IMR-90 (cell line): ENCODE data around the gene AFG3L2. TPM values are rescaled to one million over a fixed set of nuclear protein-coding genes. Genes with fewer than 3 reads are reported as not detected.

Source experiments
- ATAC-seq: fragments of 200-7000 bp; cut with Tn5 transposase; 2 replicates; pipeline ENCODE4 v1.9.1; 2020; ENCODE audit warnings: low read depth, mild to moderate bottlenecking, moderate library complexity
- BruUV-seq: library from RNA; stranded (reverse); fragments of 400-500 nt; replicated peaks from 2 replicates; lab custom pipeline; 2021; lab: Mats Ljungman, UMichigan
- CTCF ChIA-PET: fragments of 300-600 bp; formaldehyde crosslinking; extraction: SDS; loops from one replicate; lab custom pipeline; 2021; ENCODE audit warnings: antibody characterized with exemption; lab: Yijun Ruan, JAX
- POLR2A ChIA-PET: fragments of 300-600 bp; sonication (Branson Sonifier 250); formaldehyde crosslinking; loops from one replicate; lab custom pipeline; 2022; ENCODE audit warnings: antibody characterized with exemption; ENCODE audit not compliant: unreplicated experiment; lab: Charles Lee
- DNase-seq: peaks from one replicate; pipeline ENCODE4 v3.0.0; 2013
- H2AFZ ChIP-seq: replicated peaks from 2 replicates; pipeline ENCODE3; 2013; ENCODE audit warnings: low read length, mild to moderate bottlenecking; ENCODE audit not compliant: poor library complexity
- H2AK5ac ChIP-seq: 2 replicates; pipeline ENCODE4 v1.6.1; 2013; ENCODE audit warnings: low read depth, low read length, inconsistent platforms
- H2AK9ac ChIP-seq: replicated peaks from 2 replicates; pipeline ENCODE3; 2013; ENCODE audit warnings: mild to moderate bottlenecking, low read depth, low read length, moderate library complexity; ENCODE audit not compliant: poor library complexity
- H2BK120ac ChIP-seq: 2 replicates; pipeline ENCODE4 v1.6.1; 2013; ENCODE audit warnings: low read depth, low read length, inconsistent platforms
- H2BK15ac ChIP-seq: 3 replicates; pipeline ENCODE4 v1.6.1; 2013; ENCODE audit warnings: low read depth, low read length, inconsistent platforms
- H2BK20ac ChIP-seq: 2 replicates; pipeline ENCODE4 v1.6.1; 2013; ENCODE audit warnings: low read depth, mild to moderate bottlenecking, inconsistent platforms, low read length, moderate library complexity
- H2BK5ac ChIP-seq: 2 replicates; pipeline ENCODE4 v1.6.1; 2013; ENCODE audit warnings: mild to moderate bottlenecking, low read depth, low read length, inconsistent platforms; ENCODE audit not compliant: poor library complexity, severe bottlenecking
- H3K14ac ChIP-seq: replicated peaks from 2 replicates; pipeline ENCODE4 v1.6.1; 2013; ENCODE audit warnings: low read depth, low read length, inconsistent platforms
- H3K18ac ChIP-seq: 2 replicates; pipeline ENCODE4 v1.6.1; 2013; ENCODE audit warnings: low read depth, low read length, control low read depth
- H3K23ac ChIP-seq: 2 replicates; pipeline ENCODE4 v1.6.1; 2013; ENCODE audit warnings: low read depth, low read length, inconsistent platforms
- H3K27ac ChIP-seq: 2 replicates; pipeline ENCODE4 v1.5.1; 2013; ENCODE audit warnings: mild to moderate bottlenecking, control low read depth, low read length; ENCODE audit not compliant: insufficient read depth
- H3K27me3 ChIP-seq: 2 replicates; pipeline ENCODE4 v1.6.1; 2013; ENCODE audit warnings: low read length; ENCODE audit not compliant: control insufficient read depth, insufficient read depth
- H3K36me3 ChIP-seq: 2 replicates; pipeline ENCODE4 v1.6.1; 2013; ENCODE audit warnings: low read length, mixed read lengths; ENCODE audit not compliant: control insufficient read depth, insufficient read depth
- H3K4ac ChIP-seq: 2 replicates; pipeline ENCODE4 v1.6.1; 2013; ENCODE audit warnings: low read depth, low read length, inconsistent platforms
- H3K4me1 ChIP-seq: 2 replicates; pipeline ENCODE4 v1.6.1; 2013; ENCODE audit warnings: low read length, mixed read lengths; ENCODE audit not compliant: control insufficient read depth, insufficient read depth
- H3K4me2 ChIP-seq: 2 replicates; pipeline ENCODE4 v1.6.1; 2013; ENCODE audit warnings: low read depth, mild to moderate bottlenecking, control low read depth, low read length, moderate library complexity
- H3K4me3 ChIP-seq: 2 replicates; pipeline ENCODE4 v1.5.1; 2013; ENCODE audit warnings: low read depth, mild to moderate bottlenecking, control low read depth, low read length, moderate library complexity; ENCODE audit not compliant: insufficient read depth
- H3K56ac ChIP-seq: 2 replicates; pipeline ENCODE4 v1.6.1; 2013; ENCODE audit warnings: low read length, inconsistent platforms; ENCODE audit not compliant: insufficient read depth; ENCODE audit errors: extremely low read depth
- H3K79me1 ChIP-seq, 2 experiments: 2 replicates each; pipeline ENCODE4 v1.6.1; 2013; ENCODE audit warnings: low read length in 2 of 2, inconsistent platforms in 1 of 2, low read depth in 1 of 2
- H3K9ac ChIP-seq: 2 replicates; pipeline ENCODE4 v1.6.1; 2013; ENCODE audit warnings: low read depth, low read length, control low read depth
- H3K9me1 ChIP-seq: 2 replicates; pipeline ENCODE4 v1.6.1; 2013; ENCODE audit warnings: low read length, inconsistent platforms; ENCODE audit not compliant: insufficient read depth
- H3K9me3 ChIP-seq: 2 replicates; pipeline ENCODE4 v1.6.1; 2013; ENCODE audit warnings: low read length; ENCODE audit not compliant: control insufficient read depth, insufficient read depth
- H4K20me1 ChIP-seq: 2 replicates; pipeline ENCODE4 v1.6.1; 2013; ENCODE audit warnings: low read length, inconsistent platforms; ENCODE audit not compliant: insufficient read depth
- H4K5ac ChIP-seq: 2 replicates; pipeline ENCODE4 v1.6.1; 2013; ENCODE audit warnings: mild to moderate bottlenecking, low read depth, low read length, control low read depth
- H4K8ac ChIP-seq, 2 experiments: 2 replicates each; pipeline ENCODE4 v1.6.1; 2013; ENCODE audit warnings: low read depth in 2 of 2, low read length in 2 of 2, control low read depth in 1 of 2, inconsistent platforms in 1 of 2
- H4K91ac ChIP-seq: 2 replicates; pipeline ENCODE4 v1.6.1; 2013; ENCODE audit warnings: low read depth, low read length, inconsistent platforms; ENCODE audit not compliant: insufficient read depth
- BHLHE40 ChIP-seq: fragments of 150-350 bp; IDR thresholded peaks from 2 replicates; pipeline ENCODE4 v1.6.1; 2016; ENCODE audit warnings: mild to moderate bottlenecking, low read depth, low read length
- CEBPB ChIP-seq: IDR thresholded peaks from 2 replicates; pipeline ENCODE4 v1.6.1; 2012; ENCODE audit warnings: low read depth, low read length, improper control_type of control experiment
- CHD1 ChIP-seq: IDR thresholded peaks from 2 replicates; pipeline ENCODE4 v1.6.1; 2012; ENCODE audit warnings: low read depth, low read length, improper control_type of control experiment
- MAZ ChIP-seq: IDR thresholded peaks from 2 replicates; pipeline ENCODE4 v1.6.1; 2012; ENCODE audit warnings: low read depth, mild to moderate bottlenecking, low read length, improper control_type of control experiment, moderate library complexity, borderline replicate concordance
- RFX5 ChIP-seq: IDR thresholded peaks from 2 replicates; pipeline ENCODE4 v1.8.0; 2012; ENCODE audit warnings: low read depth, mild to moderate bottlenecking, low read length, moderate library complexity
- SMC3 ChIP-seq: fragments of 150-350 bp; IDR thresholded peaks from 2 replicates; pipeline ENCODE4 v1.6.1; 2016; ENCODE audit warnings: low read depth, mild to moderate bottlenecking, antibody characterized with exemption, low read length, moderate library complexity
- WGBS, 2 experiments: methylation state at CpG; one replicate each; pipeline versions ENCODE4 v1.1.5 to v1.1.7; 2013; ENCODE audit warnings: missing lambda C conversion rate in 2 of 2; ENCODE audit not compliant: insufficient read length in 1 of 2; ENCODE audit errors: extremely low coverage in 2 of 2; 5-methylcytosine and 5-hydroxymethylcytosine counted together
- dilution Hi-C: fragments of 300-500 bp; cut with HindIII; formaldehyde crosslinking; loops from one replicate; pipeline ENCODE4 v1.14.3; 2018; ENCODE audit warnings: low sequenced_read_pairs; ENCODE audit not compliant: unreplicated experiment
- in situ Hi-C: fragments of 300-500 bp; cut with MboI; formaldehyde crosslinking; loops from 3 replicates; pipeline ENCODE4 v1.14.3; 2019; ENCODE audit warnings: low sequenced_read_pairs, inconsistent platforms, mixed read lengths
- intact Hi-C: fragments of 100-400 bp; cut with micrococcal nuclease; formaldehyde crosslinking; loops from 2 replicates; pipeline ENCODE4 v1.10.0; 2022
- polyA plus RNA-seq, 3 experiments: library from polyadenylated mRNA; depleted of rRNA; stranded (reverse); fragments of >200 nt; gene quantifications; 2 replicates each; pipeline ENCODE4 v1.2.3, GENCODE V29; 2012; ENCODE audit warnings: low replicate concordance in 1 of 3
- total RNA-seq: library from RNA; depleted of rRNA; stranded (reverse); fragments of >200 nt; gene quantifications from 2 replicates; pipeline ENCODE4 v1.2.3, GENCODE V29; 2012

The AFG3L2 gene
- total and polyA plus RNA-seq, 2 of the 4 experiments (the other 2 are of a cell fraction): 26.9 to 37.6 TPM

DNA sequence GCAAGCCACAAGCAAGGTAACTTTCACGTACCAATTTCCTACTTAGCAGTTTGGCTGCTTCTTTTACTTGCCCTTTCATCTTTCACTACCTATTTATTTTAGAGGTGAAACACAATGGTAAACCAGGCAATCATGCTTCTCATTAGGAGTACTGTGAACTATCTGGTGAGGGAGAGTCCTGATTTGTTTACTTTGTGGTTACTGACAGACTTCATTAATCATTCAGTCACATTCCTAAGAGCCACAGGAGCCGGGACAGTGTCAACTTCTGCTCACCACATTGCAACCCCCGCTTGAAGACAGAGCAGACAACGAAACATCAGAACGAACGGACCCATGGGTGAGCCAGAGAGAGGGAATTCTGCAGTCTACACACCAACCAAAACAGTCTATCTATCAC, 40.1 kb downstream of the AFG3L2 start:
- H3K9ac ChIP-seq: no peak overlapping the region
- CTCF ChIA-PET: no interaction called here

More for the DNA sequence above, 40.1 kb downstream of the AFG3L2 start:
- Histone ChIP-seq H3K27ac (no peak overlapping the region), H3K23ac (0 out of 2 replicates have a peak overlapping the region, but pooled peaks have one; percentile 32), H3K4me3 (no peak overlapping the region), H3K27me3 (no peaks in the 10 kb centered on the region), H3K9me3 (no peaks in the 10 kb centered on the region), H3K14ac (no peak overlapping the region), H4K91ac (no peak overlapping the region), H2BK15ac (no peak overlapping the region), H3K79me1 (peaks cover 0 to 22% of the 10 kb centered on the region in 2 experiments; a peak in 2 of 4 replicates), H3K4ac (no peak overlapping the region), H2AK9ac (no peak overlapping the region), H2BK20ac (no peak overlapping the region), H2AK5ac (no peak overlapping the region), H4K8ac (no peak overlapping the region), H3K36me3 (peaks cover 37% of the 10 kb centered on the region), H4K5ac (no peak overlapping the region), H2BK120ac (no peak overlapping the region), H3K56ac (no peak overlapping the region), H4K20me1 (peaks cover 51% of the 10 kb centered on the region), H2BK5ac (no peak overlapping the region), H3K4me2 (no peak overlapping the region), H2AFZ (no peak overlapping the region), H3K18ac (no peak overlapping the region), H3K9me1 (peaks cover 3% of the 10 kb centered on the region; the same call in 1 of the 2 replicates), H3K4me1 (peaks cover 2% of the 10 kb centered on the region; the same call in 1 of the 2 replicates)
- TF ChIP-seq SMC3 (no peak), CHD1 (no peak), CEBPB (no peak), BHLHE40 (no peak), RFX5 (no peak), MAZ (no peak)
- no TSS peak for BruUV-seq
- POLR2A ChIA-PET: no interaction called here
- ATAC-seq (peak; percentile 78), DNase-seq (peak; percentile 67)
- WGBS, 2 experiments: no CpG with 5 or more reads among the region's 6 CpGs
- in situ Hi-C loops (no loop called here), intact Hi-C loops (no loop called here), dilution Hi-C loops (no loop called here)
